Dermis microvascular lymphatic vessel endothelial cell (primary cell): Measurements from ENCODE around the gene SLC12A3. TPM values are rescaled to one million over a fixed set of nuclear protein-coding genes. Genes with fewer than 3 reads are reported as not detected.
A peak's percentile ranks its signal among the peaks of the same experiment; 100 is the strongest.

Experiments
- DNase-seq, 2 donors: peaks; one replicate each; pipeline versions ENCODE4 v3.0.0 to v3.0.0-alpha.2; 2010; ENCODE audit warnings: low read depth in 2 of 2
- total RNA-seq: library from RNA; depleted of rRNA; stranded (reverse); fragments of >200 nt; gene quantifications from 2 replicates; pipeline ENCODE4 v1.2.1, GENCODE V29; 2014

SLC12A3 gene
- total RNA-seq, 1 donor from 2014 or later = not detected

DNA sequence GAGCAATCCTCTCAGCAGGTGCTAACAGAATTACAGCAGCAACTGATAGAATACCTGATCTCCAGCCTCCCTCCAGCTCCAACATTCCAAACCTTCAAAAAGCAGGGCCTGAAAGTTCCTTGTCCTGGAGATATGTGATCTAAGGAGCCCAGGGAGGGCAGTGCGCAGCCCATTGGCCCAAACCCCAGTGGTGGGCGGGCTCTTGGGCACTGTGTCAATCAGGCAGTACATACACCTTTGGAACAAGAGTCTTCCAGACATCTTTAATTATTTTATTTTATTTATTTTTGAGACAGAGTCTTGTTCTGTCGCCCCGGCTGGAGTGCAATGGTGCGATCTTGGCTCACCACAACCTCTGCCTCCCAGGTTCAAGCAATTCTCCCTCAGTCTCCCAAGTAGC lies 24.2 kb downstream of the SLC12A3 start:
- no peak for DNase-seq

DNA sequence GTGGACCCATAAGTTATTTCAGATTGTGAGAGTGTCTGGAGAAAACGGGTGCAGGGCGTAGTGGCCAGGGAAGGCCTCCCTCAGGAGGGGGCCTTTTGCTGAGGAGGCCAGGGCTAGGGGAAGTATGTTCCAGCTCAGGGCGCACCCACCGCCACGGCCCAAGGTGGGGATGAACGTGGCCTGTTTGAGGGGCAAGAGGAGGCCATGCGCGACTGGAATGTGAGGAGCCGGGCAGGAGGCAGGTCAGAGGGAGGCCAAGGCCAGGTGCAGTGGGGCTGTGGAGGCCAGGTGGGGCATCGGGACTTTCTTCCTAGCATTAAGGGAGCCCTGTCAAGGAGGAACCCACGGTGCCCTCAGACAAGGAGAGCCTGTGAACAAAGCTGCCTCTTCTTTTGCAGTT lies 26.7 kb downstream of the SLC12A3 start:
- DNase-seq = no peak

DNA sequence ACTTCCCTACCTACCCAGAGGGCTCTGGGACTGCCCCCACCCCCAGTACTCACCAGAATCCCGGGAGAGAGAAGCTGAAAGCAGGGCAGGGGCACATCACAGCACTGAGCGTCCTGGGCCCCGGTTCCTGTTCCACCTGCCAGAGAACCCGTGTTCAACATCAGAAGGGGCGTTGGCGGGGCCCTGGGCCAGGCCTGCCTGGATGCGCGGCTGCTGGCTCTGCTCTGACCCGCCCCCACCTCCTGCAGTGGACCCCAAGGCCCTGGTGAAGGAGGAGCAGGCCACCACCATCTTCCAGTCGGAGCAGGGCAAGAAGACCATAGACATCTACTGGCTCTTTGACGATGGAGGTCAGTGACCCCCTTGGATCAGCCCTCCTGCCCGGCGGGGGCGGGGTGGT lies 27.7 kb downstream of the SLC12A3 start:
- DNase-seq = no peak

DNA sequence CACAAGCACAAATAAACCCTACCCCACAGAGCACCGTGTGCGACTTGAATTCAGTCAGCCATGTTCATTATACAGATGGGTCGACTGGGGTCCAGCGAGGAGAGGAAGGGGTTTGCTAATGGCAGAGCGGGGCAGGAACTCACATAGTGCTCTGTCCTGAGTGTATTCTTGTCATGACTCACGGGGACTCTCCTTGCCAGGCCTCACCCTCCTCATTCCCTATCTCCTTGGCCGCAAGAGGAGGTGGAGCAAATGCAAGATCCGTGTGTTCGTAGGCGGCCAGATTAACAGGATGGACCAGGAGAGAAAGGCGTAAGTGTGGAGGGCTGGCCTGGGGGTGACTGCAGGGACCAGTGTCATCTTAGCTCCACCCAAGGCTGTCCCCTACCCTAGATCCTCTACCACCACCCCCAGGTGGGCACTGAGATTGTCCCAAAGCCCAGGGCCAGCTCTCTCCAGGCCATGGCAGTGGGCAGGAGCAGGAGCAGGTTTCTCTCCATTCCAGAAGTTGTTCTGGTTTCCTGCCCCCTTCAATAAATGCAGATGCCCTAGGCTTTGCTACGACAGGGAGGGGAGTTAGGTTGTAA lies 29.4 kb downstream of the SLC12A3 start:
- DNase-seq = no peak

DNA sequence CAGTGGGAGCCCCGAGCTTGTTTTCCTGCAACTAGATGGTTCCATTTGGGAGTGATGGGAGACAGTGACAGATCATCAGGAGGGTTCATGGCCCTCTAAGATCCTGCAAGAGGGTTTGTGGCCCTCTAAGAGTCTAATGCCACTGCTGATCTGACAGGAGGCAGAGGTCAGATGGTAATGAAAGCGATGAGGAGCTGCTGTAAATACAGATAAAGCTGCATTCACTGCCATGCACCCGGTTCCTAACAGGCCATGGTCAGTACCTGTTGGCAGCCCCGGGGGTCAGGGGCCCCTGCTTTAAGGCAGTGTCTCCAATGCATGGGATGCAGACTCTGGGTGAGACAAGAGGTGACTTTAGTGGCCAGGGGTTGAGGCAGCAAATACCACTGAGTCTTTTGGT lies 30.8 kb downstream of the SLC12A3 start:
- no peak for DNase-seq

DNA sequence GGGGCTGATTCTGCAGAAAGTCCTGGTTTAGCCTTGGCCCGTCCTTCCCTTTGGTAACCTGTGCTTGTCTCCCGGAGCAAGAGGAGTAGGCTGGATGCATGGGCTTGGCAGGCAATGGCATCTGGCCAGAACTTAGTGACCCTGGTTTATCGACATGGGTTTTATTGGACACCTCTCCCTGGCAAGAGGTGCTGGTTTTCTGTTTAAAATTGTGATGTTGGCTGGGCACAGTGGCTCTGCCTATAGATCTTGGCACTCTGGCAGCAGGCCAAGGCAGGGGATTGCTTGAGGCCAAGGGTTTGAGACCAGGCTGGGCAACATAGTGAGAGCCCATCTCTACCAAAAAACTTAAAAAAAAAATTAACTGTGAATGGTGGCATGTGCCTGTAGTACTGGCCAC lies 31.2 kb downstream of the SLC12A3 start:
- no peak for DNase-seq

DNA sequence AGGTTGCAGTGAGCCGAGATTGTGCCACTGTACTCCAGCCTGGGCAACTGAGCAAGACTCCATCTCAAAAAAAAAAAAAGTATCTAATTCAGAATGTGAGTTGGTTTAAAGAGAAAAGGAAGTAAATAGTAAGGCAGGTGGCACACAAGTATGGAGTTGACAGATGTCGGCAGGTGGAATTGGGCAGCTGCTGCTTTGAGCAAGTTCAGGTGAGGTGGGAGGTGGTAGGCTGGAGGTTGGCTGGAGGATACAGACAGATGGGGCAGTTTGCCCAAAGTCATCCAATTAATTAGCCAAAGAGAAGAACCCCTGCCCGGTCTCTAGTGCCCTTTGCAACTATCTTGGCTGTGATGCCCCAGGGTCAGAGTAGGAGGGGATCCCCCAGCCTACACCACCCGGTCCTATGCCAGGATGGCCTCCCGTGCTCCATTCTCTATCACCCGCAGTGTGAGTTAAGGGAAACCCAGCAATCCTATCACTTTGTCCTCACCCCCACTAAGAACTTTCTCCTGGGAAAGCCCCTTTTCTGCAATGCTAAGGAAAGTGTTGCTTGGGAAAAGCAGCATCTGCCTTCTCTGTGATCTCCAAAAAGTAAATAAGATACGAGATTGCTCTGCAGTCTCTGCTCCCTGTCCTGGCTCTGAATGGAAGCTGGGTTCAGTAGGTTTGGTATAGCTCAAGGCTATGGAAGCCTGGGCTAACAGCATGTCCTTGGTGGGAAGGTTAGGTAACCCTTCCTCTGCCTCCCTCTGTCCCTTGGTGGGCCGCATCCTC lies 32.2 kb downstream of the SLC12A3 start:
- DNase-seq = no peak

DNA sequence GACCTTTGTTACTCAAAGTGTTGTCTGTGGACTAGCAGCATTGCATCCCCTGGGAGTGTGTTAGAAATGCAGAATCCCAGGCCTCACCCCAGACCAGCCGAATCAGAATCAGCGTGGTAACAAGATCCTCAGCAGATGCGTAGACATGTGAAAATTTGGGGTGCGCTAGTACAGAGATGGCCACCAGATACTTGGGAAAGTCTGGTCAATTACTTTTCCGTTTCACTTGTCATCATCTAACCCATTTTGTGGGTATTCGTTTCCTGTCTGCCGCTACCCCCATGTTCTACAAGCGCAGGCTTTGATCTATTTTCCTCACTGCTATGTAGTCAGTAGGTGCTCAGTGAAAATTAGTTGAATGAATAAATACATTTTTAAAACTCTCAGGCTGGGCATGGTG lies 33.8 kb downstream of the SLC12A3 start:
- DNase-seq = no peak

DNA sequence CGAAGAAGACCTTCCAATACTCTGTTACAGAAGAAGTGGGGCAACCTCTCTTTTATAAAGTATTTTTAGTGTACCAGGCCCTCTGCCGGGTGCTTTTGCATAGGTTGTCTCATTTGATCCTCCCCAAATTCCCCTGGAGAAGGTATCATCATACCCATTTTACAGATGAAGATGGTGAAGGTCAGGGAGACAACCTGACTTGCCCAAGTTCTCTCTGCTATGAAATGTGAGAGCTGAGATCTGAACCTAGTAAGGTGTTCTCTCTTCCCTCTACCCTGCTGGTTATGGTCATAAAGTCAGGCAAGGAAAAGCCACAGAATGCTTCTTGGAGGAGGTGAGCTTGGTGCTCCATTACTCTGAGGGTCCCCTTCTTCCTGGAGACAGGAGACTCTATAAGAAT lies 38.9 kb downstream of the SLC12A3 start:
- no peak for DNase-seq

DNA sequence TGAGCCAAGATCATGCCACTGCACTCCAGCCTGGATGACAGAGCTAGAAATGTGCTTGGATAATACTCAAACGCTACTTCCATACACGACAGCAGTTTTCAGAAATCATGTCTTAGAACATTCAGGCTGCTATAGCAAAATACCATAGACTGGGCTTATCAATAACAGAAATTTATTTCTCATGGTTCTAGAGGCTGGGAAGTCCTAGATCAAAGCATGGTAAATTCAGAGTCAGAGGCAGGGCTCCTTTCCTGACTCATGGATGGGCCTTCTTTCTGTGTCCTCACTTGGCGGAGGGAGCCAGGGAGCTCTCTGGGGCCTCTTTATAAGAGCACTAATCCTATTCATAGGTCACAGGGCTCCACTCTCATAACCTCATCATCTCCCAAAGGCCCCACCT lies 42.4 kb downstream of the SLC12A3 start:
- DNase-seq = no peak

DNA sequence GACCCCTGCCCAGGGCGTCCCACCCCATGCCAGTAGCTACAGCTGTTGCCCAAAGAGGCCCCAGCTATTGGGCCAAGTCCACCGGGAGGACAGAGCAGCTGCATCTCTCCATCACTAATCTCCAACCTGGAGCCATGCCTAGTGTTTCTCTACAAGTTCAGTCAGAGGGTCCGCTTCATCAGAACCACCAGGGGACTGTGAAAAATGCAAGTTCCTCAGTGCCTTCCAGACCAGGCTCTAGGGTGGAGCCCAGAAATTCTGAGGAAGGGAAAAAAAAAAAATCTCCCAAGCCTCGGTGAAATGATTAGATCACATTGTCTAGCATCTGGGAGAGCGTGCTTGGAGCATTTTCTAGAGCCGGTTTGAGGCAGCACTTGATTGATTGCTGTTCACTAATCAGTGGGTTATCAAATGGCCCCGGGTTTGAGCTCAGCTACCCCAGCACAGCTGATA lies 44.5 kb downstream of the SLC12A3 start:
- DNase-seq = no peak

DNA sequence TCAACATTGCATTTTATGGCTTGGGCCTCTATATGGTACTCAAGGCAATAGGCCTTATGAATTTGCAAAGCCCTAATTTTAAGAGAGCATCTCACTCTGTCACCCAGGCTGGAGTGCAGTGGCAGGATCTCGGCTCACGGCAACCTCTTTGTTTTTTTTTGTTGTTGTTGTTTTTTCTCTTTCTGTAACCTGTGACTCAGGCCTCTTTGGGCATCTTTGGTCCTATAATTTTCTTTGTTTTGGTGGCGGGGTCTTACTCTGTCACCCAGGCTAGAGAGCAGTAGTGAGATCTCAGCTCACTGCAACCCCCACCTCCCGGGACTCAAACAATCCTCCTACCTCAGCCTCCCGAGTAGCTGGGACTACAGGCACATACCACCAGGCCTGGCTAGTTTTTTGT lies 45.1 kb downstream of the SLC12A3 start:
- DNase-seq = no peak

DNA sequence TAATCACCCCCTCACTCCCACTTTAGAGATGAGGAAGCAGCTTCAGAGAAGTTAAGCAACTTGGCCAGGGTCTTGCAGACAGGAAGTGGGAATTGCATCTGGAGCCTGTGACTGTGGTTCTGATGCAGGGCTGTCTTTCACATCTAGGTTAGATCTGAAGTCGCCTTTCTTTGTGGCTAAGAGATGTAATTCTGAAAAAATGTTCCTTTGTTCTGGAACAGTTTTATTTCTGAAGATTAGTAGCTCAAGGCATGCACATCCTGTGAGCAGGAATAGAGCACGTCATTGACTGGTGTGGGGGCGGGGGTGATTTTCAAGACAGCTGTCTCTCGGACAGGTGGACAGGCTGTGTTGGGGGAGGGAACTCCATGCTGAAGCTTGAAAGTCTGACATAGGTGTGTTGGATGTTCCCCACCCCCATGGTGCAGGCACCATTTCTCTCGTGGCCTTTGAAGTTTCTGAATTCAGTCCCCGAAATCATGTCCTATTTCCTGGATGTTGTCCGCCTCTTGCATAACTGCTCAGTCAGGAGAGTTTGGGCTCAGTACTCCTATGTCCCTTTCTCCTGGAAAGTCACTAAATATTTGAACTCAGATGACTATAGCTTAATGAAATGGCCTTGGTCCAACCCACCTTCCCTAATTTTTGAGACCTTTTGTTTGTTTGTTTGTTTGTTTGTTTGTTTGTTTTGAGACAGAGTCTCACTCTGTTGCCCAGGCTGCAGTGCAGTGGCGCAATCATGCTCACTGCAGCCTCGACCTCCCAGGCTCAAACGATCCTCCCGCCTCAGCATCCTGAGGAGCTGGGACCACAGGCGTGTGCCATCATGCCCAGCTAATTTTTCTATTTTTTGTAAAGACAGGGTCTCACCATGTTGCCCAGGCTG lies 45.9 kb downstream of the SLC12A3 start:
- no peak for DNase-seq

DNA sequence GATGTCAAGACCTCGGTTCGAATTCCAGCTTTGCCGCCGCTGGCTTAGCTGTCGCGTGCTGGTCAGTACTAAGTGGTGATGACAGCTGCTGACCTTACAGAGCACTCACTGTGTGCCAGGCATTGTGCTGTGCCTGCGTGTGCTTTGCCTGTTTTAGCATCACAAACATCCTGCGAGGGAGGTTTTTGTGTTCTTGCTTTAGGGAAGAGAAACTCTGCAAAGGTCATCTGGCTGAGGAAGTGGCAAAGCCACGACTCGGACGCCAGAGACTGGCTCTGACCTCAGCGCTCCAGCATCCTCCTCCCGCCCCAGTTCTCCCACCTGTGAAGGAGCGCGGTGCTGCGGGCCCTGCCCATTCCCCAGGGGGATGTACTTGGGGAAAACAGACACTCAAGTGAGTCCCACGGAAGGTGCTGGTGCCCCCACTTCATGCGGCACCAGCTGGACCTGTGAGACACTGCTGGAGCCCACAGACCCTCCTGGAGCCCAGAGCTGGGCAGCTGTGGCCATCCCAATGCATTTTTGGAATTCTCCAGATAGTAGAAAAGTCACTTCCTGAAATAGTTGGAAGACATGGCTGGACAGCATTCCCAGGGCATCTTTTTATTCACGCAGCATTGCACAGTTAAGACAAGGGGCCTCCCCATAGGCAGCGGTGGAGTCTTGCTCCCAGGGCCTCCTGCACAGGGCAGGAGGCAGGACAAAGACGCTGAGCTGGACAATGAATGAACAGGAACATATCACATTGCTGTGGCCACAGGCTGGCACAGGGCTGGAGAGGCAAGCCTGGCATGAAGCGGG lies 47.0 kb downstream of the SLC12A3 start:
- peak in 1 of 2 donors; percentile 49 for DNase-seq

DNA sequence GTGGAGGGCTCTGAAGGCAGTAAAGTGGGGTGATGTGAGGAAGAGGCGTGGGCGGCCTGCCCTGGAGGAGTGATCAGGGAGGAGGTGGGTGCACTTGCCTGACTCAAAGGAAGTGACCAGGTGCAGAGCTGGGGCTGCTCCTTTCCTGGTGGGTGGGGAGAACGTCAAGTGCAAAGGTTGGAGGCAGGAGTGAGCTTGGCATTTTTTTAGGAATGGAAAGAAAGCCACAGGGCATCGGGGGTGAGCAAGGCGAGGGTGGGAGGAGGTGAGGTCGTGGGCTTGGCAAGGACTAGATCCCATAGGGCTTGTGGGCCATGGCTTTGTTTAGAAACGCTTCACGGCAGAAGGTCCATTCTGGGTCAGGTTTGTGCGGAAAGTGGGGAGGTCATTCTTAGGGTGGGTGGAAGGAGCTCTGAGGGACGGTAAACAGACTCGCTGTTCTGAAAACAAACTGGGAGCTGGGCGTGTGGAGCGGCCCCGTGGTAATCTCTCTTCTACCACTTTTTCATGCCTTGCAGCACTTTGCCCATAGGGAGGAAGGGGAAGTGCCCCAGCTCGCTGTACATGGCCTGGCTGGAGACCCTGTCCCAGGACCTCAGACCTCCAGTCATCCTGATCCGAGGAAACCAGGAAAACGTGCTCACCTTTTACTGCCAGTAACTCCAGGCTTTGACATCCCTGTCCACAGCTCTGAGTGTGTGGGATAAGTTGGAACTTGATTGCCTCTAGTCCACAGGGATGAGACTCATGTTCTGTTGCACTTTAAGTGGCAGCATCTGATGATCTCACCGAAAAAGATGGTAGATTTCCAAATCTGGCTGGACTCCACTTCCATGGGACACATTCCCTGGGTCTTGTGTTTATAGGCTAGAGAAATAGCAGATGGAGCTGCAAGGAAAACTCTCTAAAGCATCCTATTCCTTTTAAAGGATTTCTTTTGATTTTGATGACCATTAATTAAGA lies 48.0 kb downstream of the SLC12A3 start:
- DNase-seq = no peak

DNA sequence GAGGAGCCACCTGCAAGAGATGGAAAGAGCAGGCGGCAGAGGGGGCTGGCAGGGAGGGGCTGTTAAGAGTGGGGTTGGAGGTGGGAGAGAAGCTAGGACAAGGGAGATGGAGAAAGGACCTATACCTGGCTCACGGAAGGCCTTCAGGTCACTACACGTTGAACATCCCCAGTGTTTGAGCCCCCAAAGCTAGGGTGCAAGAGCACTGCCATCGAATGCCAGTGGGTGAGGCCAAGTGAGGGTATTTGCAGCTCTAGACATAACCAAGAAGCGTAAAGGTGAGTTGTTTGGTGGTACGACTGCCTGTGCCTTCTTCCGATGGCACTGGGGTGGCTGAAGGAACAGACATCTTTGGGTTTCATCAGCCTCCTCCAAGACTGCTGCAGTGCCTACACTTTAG lies 49.9 kb downstream of the SLC12A3 start:
- DNase-seq = no peak

DNA sequence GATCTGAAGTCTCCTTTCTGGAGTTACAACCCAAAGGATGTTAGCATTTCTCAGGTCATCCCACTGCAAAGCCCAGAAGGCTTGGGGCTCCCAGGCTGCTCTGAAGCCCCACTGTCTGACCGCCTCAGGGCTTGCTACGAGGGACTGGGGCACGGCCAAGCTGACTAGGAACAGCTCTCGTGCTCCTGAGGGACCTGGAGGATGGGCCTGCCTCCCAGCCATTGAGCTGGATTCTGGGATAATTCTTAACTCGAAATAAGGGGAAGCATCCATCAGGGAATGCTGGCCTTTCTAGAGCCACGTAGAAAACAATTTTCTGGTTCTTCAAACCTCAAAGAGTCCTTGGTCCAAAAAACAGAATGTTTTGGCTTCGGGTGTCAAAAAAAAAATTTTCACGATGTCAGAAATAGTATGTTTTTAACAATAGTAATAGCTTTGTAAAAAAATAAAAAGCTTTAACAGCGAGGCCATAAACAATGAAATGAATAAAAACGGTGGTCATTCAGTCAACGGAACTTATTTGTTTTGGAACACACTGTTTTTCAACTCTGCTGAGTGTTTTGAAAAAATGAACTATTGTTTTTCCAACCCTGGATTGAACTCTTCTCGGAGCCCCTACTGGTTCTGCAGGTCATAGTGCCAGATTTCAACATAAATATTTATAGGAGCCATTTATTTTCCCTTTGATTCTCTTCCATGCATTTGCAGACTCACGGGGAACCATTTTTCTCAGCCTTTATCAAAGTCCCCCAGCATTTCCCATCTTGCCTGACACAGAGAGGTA lies 50.5 kb downstream of the SLC12A3 start:
- peak; percentile 89 to 90 for DNase-seq

DNA sequence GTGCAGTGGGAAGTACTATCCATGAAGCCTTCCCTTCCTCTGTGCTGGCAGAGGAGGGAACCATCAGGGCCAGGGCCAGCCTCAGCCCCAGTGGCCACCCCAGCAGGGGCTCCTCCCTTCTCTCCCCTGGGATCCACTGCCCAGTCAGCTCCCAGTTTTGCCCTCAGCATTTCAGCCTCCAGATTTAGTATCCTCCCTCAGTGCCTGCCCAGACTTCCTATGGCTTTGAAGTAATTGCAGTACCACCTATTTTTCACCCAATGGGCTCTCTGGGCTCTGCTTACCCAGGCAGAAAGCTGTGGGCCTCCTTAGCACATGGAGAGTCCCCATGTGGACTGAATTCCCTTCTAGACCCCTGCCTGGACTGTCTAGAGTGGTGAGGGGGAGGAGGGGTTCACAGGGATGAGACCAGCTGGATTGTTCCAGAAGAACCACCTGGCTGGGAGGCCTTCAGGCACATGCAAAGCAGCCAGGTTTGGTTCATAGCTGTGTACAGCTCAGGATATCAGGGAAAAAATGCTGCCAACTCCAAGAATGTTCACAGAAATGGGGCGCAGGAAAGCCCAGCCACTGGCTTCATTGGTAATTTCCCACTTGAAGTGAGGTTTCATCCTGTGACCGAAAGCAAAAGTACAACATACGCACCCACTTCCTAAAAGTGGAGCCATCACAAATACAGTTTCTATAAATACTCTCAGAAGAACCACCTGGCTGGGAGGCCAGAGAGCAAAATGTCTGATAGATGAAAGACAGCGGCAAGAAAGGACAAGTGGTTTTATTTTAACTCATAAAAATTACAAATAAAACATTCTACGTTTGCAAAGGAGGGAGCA lies 51.8 kb downstream of the SLC12A3 start:
- DNase-seq = peak; percentile 41 to 58
